ENCODE measurements around the gene PRODH. TPM values are rescaled to one million over a fixed set of nuclear protein-coding genes. Genes with fewer than 3 reads are reported as not detected.
"Not testable (repeated sequence)": the region's sequence is repeated elsewhere in the genome, so short reads cannot be mapped to it uniquely, and the experiment has no call there.

Gene PRODH
- total and polyA plus RNA-seq, 2 donors, result 1.1 to 7.5 TPM

GRCh38 chr22:18962308-18962635, 26.2 kb upstream of the PRODH start:
- H3K27ac ChIP-seq (ENCODE audit: low read depth), result no peak overlapping the region
- 89% methylated on average over 3 of the region's 3 CpGs for WGBS
- no peak for DNase-seq (ENCODE audit: extremely low spot score)
- no peak overlapping the region for H3K4me3 ChIP-seq (ENCODE audit: low read depth, low read length)
- H3K36me3 ChIP-seq (ENCODE audit: insufficient read depth), result no peaks in the 10 kb centered on the region
- no peaks in the 10 kb centered on the region for H3K4me1 ChIP-seq (ENCODE audit: insufficient read depth)

GRCh38 chr22:18961632-18962307, 25.7 kb upstream of the PRODH start:
- not testable (repeated sequence) for DNase-seq (ENCODE audit: extremely low spot score); H3K27ac ChIP-seq (ENCODE audit: low read depth); H3K4me1 ChIP-seq (ENCODE audit: insufficient read depth); H3K36me3 ChIP-seq (ENCODE audit: insufficient read depth); H3K4me3 ChIP-seq (ENCODE audit: low read depth, low read length)
- 72% methylated on average over 8 of the region's 8 CpGs for WGBS

GRCh38 chr22:18961201-18961600, 25.1 kb upstream of the PRODH start:
- not testable (repeated sequence) for H3K4me1 ChIP-seq (ENCODE audit: insufficient read depth); H3K36me3 ChIP-seq (ENCODE audit: insufficient read depth); DNase-seq (ENCODE audit: extremely low spot score); H3K4me3 ChIP-seq (ENCODE audit: low read depth, low read length); H3K27ac ChIP-seq (ENCODE audit: low read depth)
- WGBS, result 66% methylated on average over 7 of the region's 7 CpGs

- not testable (repeated sequence) for H3K36me3 ChIP-seq (ENCODE audit: insufficient read depth); H3K27ac ChIP-seq (ENCODE audit: low read depth); H3K4me3 ChIP-seq (ENCODE audit: low read depth, low read length); DNase-seq (ENCODE audit: extremely low spot score); H3K4me1 ChIP-seq (ENCODE audit: insufficient read depth)
- WGBS, result 71% methylated on average over 10 of the region's 11 CpGs
These were observed 24.2 kb upstream of the PRODH start for GRCh38 chr22:18960166-18960820.

GRCh38 chr22:18959741-18960140, 23.6 kb upstream of the PRODH start:
- WGBS, result 65% methylated on average over 12 of the region's 12 CpGs
- H3K36me3 ChIP-seq (ENCODE audit: insufficient read depth); H3K4me3 ChIP-seq (ENCODE audit: low read depth, low read length); H3K27ac ChIP-seq (ENCODE audit: low read depth); DNase-seq (ENCODE audit: extremely low spot score); H3K4me1 ChIP-seq (ENCODE audit: insufficient read depth): not testable (repeated sequence)

GRCh38 chr22:18959266-18959665, 23.2 kb upstream of the PRODH start:
- H3K36me3 ChIP-seq (ENCODE audit: insufficient read depth); H3K4me3 ChIP-seq (ENCODE audit: low read depth, low read length); H3K27ac ChIP-seq (ENCODE audit: low read depth); H3K4me1 ChIP-seq (ENCODE audit: insufficient read depth); DNase-seq (ENCODE audit: extremely low spot score): not testable (repeated sequence)
- 78% methylated on average over 6 of the region's 6 CpGs for WGBS

- H3K4me1 ChIP-seq (ENCODE audit: insufficient read depth); H3K27ac ChIP-seq (ENCODE audit: low read depth); H3K36me3 ChIP-seq (ENCODE audit: insufficient read depth); DNase-seq (ENCODE audit: extremely low spot score); H3K4me3 ChIP-seq (ENCODE audit: low read depth, low read length): not testable (repeated sequence)
- WGBS, result 43% methylated on average over 14 of the region's 14 CpGs
These were observed 22.6 kb upstream of the PRODH start for GRCh38 chr22:18958738-18959137.

- DNase-seq (ENCODE audit: extremely low spot score); H3K36me3 ChIP-seq (ENCODE audit: insufficient read depth); H3K4me3 ChIP-seq (ENCODE audit: low read depth, low read length); H3K27ac ChIP-seq (ENCODE audit: low read depth); H3K4me1 ChIP-seq (ENCODE audit: insufficient read depth): not testable (repeated sequence)
- 81% methylated on average over 18 of the region's 18 CpGs for WGBS
These were observed 22.2 kb upstream of the PRODH start for GRCh38 chr22:18958321-18958705.

- H3K36me3 ChIP-seq (ENCODE audit: insufficient read depth); H3K4me1 ChIP-seq (ENCODE audit: insufficient read depth); H3K4me3 ChIP-seq (ENCODE audit: low read depth, low read length); H3K27ac ChIP-seq (ENCODE audit: low read depth); DNase-seq (ENCODE audit: extremely low spot score): not testable (repeated sequence)
- WGBS, result 70% methylated on average over 15 of the region's 18 CpGs
These were observed 21.7 kb upstream of the PRODH start for GRCh38 chr22:18957621-18958320.

GRCh38 chr22:18956956-18957355, 20.9 kb upstream of the PRODH start:
- H3K36me3 ChIP-seq (ENCODE audit: insufficient read depth); H3K4me3 ChIP-seq (ENCODE audit: low read depth, low read length); DNase-seq (ENCODE audit: extremely low spot score); H3K4me1 ChIP-seq (ENCODE audit: insufficient read depth); H3K27ac ChIP-seq (ENCODE audit: low read depth): not testable (repeated sequence)
- WGBS, result 64% methylated on average over 15 of the region's 15 CpGs

GRCh38 chr22:18956121-18956895, 20.2 kb upstream of the PRODH start:
- not testable (repeated sequence) for H3K36me3 ChIP-seq (ENCODE audit: insufficient read depth); H3K4me3 ChIP-seq (ENCODE audit: low read depth, low read length); H3K4me1 ChIP-seq (ENCODE audit: insufficient read depth); H3K27ac ChIP-seq (ENCODE audit: low read depth); DNase-seq (ENCODE audit: extremely low spot score)
- 71% methylated on average over 15 of the region's 15 CpGs for WGBS

GRCh38 chr22:18955696-18956095, 19.6 kb upstream of the PRODH start:
- Histone ChIP-seq H3K27ac (ENCODE audit: low read depth) (no peak overlapping the region), H3K4me3 (ENCODE audit: low read depth, low read length) (no peak overlapping the region), H3K4me1 (ENCODE audit: insufficient read depth) (no peaks in the 10 kb centered on the region), H3K36me3 (ENCODE audit: insufficient read depth) (no peaks in the 10 kb centered on the region)
- DNase-seq (ENCODE audit: extremely low spot score), result no peak
- WGBS, result 86% methylated on average over 10 of the region's 10 CpGs

- Histone ChIP-seq H3K4me1 (ENCODE audit: insufficient read depth) (no peaks in the 10 kb centered on the region), H3K36me3 (ENCODE audit: insufficient read depth) (no peaks in the 10 kb centered on the region), H3K4me3 (ENCODE audit: low read depth, low read length) (no peak overlapping the region), H3K27ac (ENCODE audit: low read depth) (no peak overlapping the region)
- no peak for DNase-seq (ENCODE audit: extremely low spot score)
- 82% methylated on average over 15 of the region's 15 CpGs for WGBS
These were observed 19.0 kb upstream of the PRODH start for GRCh38 chr22:18954990-18955571.
